Astrocyte of the hippocampus (primary cell): ENCODE results near the gene MACROD2.
A peak's percentile ranks its signal among the peaks of the same experiment; 100 is the strongest.
"Not testable (repeated sequence)": the region's sequence is repeated elsewhere in the genome, so short reads cannot be mapped to it uniquely, and the experiment has no call there.

Source experiments
- DNase-seq: peaks from one replicate; pipeline ENCODE4 v3.0.0; 2011; ENCODE audit warnings: low read depth, low spot score

The MACROD2 gene

GRCh38 chr20:15077733-15078250, 1082.5 kb downstream of the MACROD2 start:
- no peak for DNase-seq

GRCh38 chr20:15079594-15080340, 1084.5 kb downstream of the MACROD2 start:
- no peak for DNase-seq

- peak; percentile 15 for DNase-seq
Measured at GRCh38 chr20:15081261-15081660, 1085.9 kb downstream of the MACROD2 start.

GRCh38 chr20:15091421-15092037, 1096.2 kb downstream of the MACROD2 start:
- DNase-seq: peak; percentile 21

- peak; percentile 26 for DNase-seq
Measured at GRCh38 chr20:15098351-15098750, 1103.0 kb downstream of the MACROD2 start.

- no peak for DNase-seq
Measured at GRCh38 chr20:15099130-15099529, 1103.8 kb downstream of the MACROD2 start.

GRCh38 chr20:15100506-15101160, 1105.3 kb downstream of the MACROD2 start:
- peak; percentile 77 for DNase-seq

GRCh38 chr20:15107931-15108330, 1112.6 kb downstream of the MACROD2 start:
- no peak for DNase-seq

- no peak for DNase-seq
Measured at GRCh38 chr20:15109494-15109893, 1114.2 kb downstream of the MACROD2 start.

GRCh38 chr20:15111654-15112053, 1116.3 kb downstream of the MACROD2 start:
- DNase-seq: no peak

- DNase-seq: no peak
Measured at GRCh38 chr20:15113144-15113773, 1117.9 kb downstream of the MACROD2 start.

- DNase-seq: no peak
Measured at GRCh38 chr20:15119852-15120487, 1124.7 kb downstream of the MACROD2 start.

GRCh38 chr20:15122613-15123012, 1127.3 kb downstream of the MACROD2 start:
- DNase-seq: no peak

- DNase-seq: no peak
Measured at GRCh38 chr20:15131176-15131575, 1135.9 kb downstream of the MACROD2 start.

GRCh38 chr20:15138548-15139126, 1143.3 kb downstream of the MACROD2 start:
- no peak for DNase-seq

GRCh38 chr20:15139522-15139921, 1144.2 kb downstream of the MACROD2 start:
- DNase-seq: no peak

GRCh38 chr20:15140286-15140685, 1145.0 kb downstream of the MACROD2 start:
- no peak for DNase-seq

GRCh38 chr20:15140940-15141339, 1145.6 kb downstream of the MACROD2 start:
- not testable (repeated sequence) for DNase-seq

- no peak for DNase-seq
Measured at GRCh38 chr20:15141861-15142260, 1146.5 kb downstream of the MACROD2 start.

GRCh38 chr20:15143478-15143877, 1148.2 kb downstream of the MACROD2 start:
- no peak for DNase-seq

GRCh38 chr20:15144916-15145315, 1149.6 kb downstream of the MACROD2 start:
- no peak for DNase-seq
